Body of pancreas (tissue), 4 donors: ENCODE results near the gene CA12.

Experiments used
- CTCF ChIP-seq, 7 experiments: fragments of 450-650 bp in 4 of 7; fragments of 200-600 bp in 3 of 7; sonication (generic) in 3 of 7; IDR thresholded peaks; one replicate each; pipeline ENCODE4 v1.5.1; 2016 to 2019; ENCODE audit warnings: antibody characterized with exemption in 7 of 7
- POLR2A ChIP-seq, 3 donors: fragments of 450-650 bp; IDR thresholded peaks; one replicate each; pipeline ENCODE4 v1.6.1; 2016; ENCODE audit warnings: antibody characterized with exemption in 3 of 3, mild to moderate bottlenecking in 2 of 3

GRCh38 chr15:63396152-63396928 is 14.7 kb upstream of the CA12 start:
- no peak for TF ChIP-seq CTCF (IDR thresholded peaks at IDR 0.05)
- TF ChIP-seq POLR2A (IDR thresholded peaks at IDR 0.05), result no peak
